Measurements from ENCODE around the gene ARF1. TPM values are rescaled to one million over a fixed set of nuclear protein-coding genes. Genes with fewer than 3 reads are reported as not detected.

The ARF1 gene
- total and polyA plus RNA-seq, 2 of the 13 experiments (the other 11 are each of a cell fraction or from before 2014, with no cell fraction given), result 186 to 327 TPM

DNA sequence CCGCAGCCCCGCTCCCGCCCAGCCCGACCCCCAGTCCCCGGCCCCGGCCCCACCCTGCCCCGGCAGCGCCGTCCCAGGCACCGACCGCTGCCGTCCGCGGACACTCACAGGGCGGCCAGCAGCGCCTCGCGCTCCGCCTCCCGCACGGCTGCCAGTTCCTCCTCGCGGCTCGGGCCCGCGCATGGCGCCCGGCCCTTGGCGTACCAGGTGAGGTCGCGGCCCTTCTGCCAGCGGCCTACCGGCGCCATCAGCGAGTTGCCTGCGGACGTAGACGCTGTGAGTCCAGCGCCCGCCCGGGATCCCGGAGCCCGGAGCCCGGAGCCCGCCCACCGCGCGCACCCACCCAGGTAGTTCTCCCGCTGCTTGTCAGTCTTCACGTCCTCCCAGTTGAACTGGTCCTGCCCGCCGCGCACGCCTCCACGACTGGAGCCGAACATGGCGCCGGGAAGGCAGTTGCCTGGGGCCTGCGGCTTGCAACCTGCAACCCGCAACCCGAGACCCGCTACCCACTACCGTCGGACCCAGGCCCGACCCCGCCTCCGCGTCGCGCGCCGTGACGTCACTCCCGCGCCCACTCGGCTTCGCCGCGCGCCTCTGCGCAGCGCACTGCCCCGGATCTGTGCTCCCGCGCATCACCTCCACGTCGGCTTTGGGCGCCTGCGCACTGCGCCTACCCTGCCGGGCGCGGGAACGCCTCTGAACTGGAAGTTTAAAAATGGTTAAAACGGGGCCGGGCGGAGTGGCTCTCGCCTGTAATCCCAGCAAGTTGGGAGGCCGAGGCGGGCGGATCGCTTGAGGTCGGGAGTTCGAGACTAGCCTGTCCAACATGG is 20.5 kb downstream of the ARF1 start, which contains the start of gene C1orf35 (continued):
- TF ChIP-seq ZNF280D (CRISPR knock-in tag; IDR thresholded peaks at IDR 0.05) (0 out of 2 replicates have a peak, but pooled peaks have one; percentile 35), ZNF10 (CRISPR knock-in tag; IDR thresholded peaks at IDR 0.05; ENCODE audit: borderline replicate concordance, low read depth) (no peak), IRX3 (CRISPR knock-in tag; IDR thresholded peaks at IDR 0.05; ENCODE audit: borderline replicate concordance, low read depth) (no peak), ZNF101 (CRISPR knock-in tag; IDR thresholded peaks at IDR 0.05; ENCODE audit: borderline replicate concordance, low read depth) (no peak), THYN1 (CRISPR knock-in tag; IDR thresholded peaks at IDR 0.05; ENCODE audit: borderline replicate concordance, low read depth) (no peak), ZNF234 (CRISPR knock-in tag; conservative IDR thresholded peaks at IDR 0.05) (no peak), ZNF740 (CRISPR knock-in tag; IDR thresholded peaks at IDR 0.05) (no peak), ARNT (IDR thresholded peaks at IDR 0.05) (no peak), WIZ (CRISPR knock-in tag; IDR thresholded peaks at IDR 0.05) (peak; percentile 88; the same call in 1 of the 2 replicates), ZNF337 (CRISPR knock-in tag; IDR thresholded peaks at IDR 0.05; ENCODE audit: borderline replicate concordance, low read depth) (no peak), ZNF710 (CRISPR knock-in tag; IDR thresholded peaks at IDR 0.05; ENCODE audit: borderline replicate concordance) (0 out of 2 replicates have a peak, but pooled peaks have one; percentile 19), DBP (CRISPR knock-in tag; IDR thresholded peaks at IDR 0.05; ENCODE audit: not compliant biosample characterization) (no peak), ZNF720 (CRISPR knock-in tag; IDR thresholded peaks at IDR 0.05) (no peak), U2AF2 (IDR thresholded peaks at IDR 0.05; ENCODE audit: low read depth, low read length) (no peak), ZNF569 (CRISPR knock-in tag; IDR thresholded peaks at IDR 0.05; ENCODE audit: borderline replicate concordance) (no peak)
- TF ChIP-seq, protein P1, sequence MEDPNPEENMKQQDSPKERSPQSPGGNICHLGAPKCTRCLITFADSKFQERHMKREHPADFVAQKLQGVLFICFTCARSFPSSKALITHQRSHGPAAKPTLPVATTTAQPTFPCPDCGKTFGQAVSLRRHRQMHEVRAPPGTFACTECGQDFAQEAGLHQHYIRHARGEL (CRISPR knock-in tag; IDR thresholded peaks at IDR 0.05), result peak; percentile 72; the same call in 1 of the 2 replicates
- TF ChIP-seq, protein P2, sequence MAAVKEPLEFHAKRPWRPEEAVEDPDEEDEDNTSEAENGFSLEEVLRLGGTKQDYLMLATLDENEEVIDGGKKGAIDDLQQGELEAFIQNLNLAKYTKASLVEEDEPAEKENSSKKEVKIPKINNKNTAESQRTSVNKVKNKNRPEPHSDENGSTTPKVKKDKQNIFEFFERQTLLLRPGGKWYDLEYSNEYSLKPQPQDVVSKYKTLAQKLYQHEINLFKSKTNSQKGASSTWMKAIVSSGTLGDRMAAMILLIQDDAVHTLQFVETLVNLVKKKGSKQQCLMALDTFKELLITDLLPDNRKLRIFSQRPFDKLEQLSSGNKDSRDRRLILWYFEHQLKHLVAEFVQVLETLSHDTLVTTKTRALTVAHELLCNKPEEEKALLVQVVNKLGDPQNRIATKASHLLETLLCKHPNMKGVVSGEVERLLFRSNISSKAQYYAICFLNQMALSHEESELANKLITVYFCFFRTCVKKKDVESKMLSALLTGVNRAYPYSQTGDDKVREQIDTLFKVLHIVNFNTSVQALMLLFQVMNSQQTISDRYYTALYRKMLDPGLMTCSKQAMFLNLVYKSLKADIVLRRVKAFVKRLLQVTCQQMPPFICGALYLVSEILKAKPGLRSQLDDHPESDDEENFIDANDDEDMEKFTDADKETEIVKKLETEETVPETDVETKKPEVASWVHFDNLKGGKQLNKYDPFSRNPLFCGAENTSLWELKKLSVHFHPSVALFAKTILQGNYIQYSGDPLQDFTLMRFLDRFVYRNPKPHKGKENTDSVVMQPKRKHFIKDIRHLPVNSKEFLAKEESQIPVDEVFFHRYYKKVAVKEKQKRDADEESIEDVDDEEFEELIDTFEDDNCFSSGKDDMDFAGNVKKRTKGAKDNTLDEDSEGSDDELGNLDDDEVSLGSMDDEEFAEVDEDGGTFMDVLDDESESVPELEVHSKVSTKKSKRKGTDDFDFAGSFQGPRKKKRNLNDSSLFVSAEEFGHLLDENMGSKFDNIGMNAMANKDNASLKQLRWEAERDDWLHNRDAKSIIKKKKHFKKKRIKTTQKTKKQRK (IDR thresholded peaks at IDR 0.05; ENCODE audit: low read length), result no peak
